Stimulated activated effector memory CD8-positive, alpha-beta T cell treated with anti-CD3 and anti-CD28 coated beads, Interleukin-12 subunit alpha, Interleukin-12 subunit beta, amount 100 ng/mL, for 72 hours (primary cell): ENCODE results near the gene TRPV4.

Experiments
- ATAC-seq: fragments of 150-1000 bp; cut with Tn5 transposase; 2 replicates; pipeline ENCODE4 v1.10.0; 2021
- DNase-seq, 2 donors: peaks; one replicate each; pipeline ENCODE4 v3.0.0; 2021 to 2022; ENCODE audit warnings: low spot score in 2 of 2
- H3K27ac Mint-ChIP-seq: one replicate; pipeline ENCODE4 v1.8.0; 2022; ENCODE audit warnings: mild to moderate bottlenecking, mixed read lengths
- H3K36me3 Mint-ChIP-seq: one replicate; pipeline ENCODE4 v1.8.0; 2022; ENCODE audit warnings: mild to moderate bottlenecking, mixed read lengths
- H3K4me1 Mint-ChIP-seq: one replicate; pipeline ENCODE4 v1.8.0; 2022; ENCODE audit warnings: mixed read lengths
- H3K4me3 Mint-ChIP-seq: one replicate; pipeline ENCODE4 v1.8.0; 2022; ENCODE audit warnings: mild to moderate bottlenecking, mixed read lengths
- H3K9me3 Mint-ChIP-seq: one replicate; pipeline ENCODE4 v1.8.0; 2022; ENCODE audit warnings: mixed read lengths

TRPV4 gene

GRCh38 chr12:109842021-109842420 lies 8.8 kb upstream of the TRPV4 start:
- H3K4me1 Mint-ChIP-seq = no peaks in the 10 kb centered on the region
- H3K4me3 Mint-ChIP-seq = no peak overlapping the region
- no peak overlapping the region for H3K27ac Mint-ChIP-seq
- no peak for DNase-seq
- H3K9me3 Mint-ChIP-seq = no peaks in the 10 kb centered on the region
- no peaks in the 10 kb centered on the region for H3K36me3 Mint-ChIP-seq
- ATAC-seq = no peak

GRCh38 chr12:109841356-109841755 lies 8.2 kb upstream of the TRPV4 start:
- no peaks in the 10 kb centered on the region for H3K9me3 Mint-ChIP-seq
- no peak overlapping the region for H3K4me3 Mint-ChIP-seq
- ATAC-seq = no peak

GRCh38 chr12:109840305-109841074 lies 7.3 kb upstream of the TRPV4 start:
- ATAC-seq = no peak
- Mint-ChIP-seq H3K36me3 (no peaks in the 10 kb centered on the region), H3K9me3 (no peaks in the 10 kb centered on the region), H3K4me1 (no peaks in the 10 kb centered on the region), H3K4me3 (no peak overlapping the region), H3K27ac (no peak overlapping the region)
- no peak for DNase-seq

More at GRCh38 chr12:109841356-109841755, 8.2 kb upstream of the TRPV4 start:
- no peak overlapping the region for H3K27ac Mint-ChIP-seq
- H3K36me3 Mint-ChIP-seq = no peaks in the 10 kb centered on the region
- no peak for DNase-seq
- H3K4me1 Mint-ChIP-seq = no peaks in the 10 kb centered on the region

GRCh38 chr12:109839444-109839843 lies 6.2 kb upstream of the TRPV4 start:
- no peak overlapping the region for H3K27ac Mint-ChIP-seq
- no peaks in the 10 kb centered on the region for H3K4me1 Mint-ChIP-seq
- ATAC-seq (no peak), DNase-seq (no peak)
- H3K4me3 Mint-ChIP-seq = no peak overlapping the region
- H3K36me3 Mint-ChIP-seq = no peaks in the 10 kb centered on the region
- H3K9me3 Mint-ChIP-seq = no peaks in the 10 kb centered on the region

GRCh38 chr12:109836916-109837315 lies 3.7 kb upstream of the TRPV4 start:
- no peak for DNase-seq
- no peak for ATAC-seq
- H3K36me3 Mint-ChIP-seq = no peaks in the 10 kb centered on the region
- no peak overlapping the region for H3K4me3 Mint-ChIP-seq
- H3K27ac Mint-ChIP-seq = no peak overlapping the region
- H3K9me3 Mint-ChIP-seq = no peaks in the 10 kb centered on the region
- H3K4me1 Mint-ChIP-seq = peaks cover 6% of the 10 kb centered on the region

GRCh38 chr12:109835827-109836226 lies 2.6 kb upstream of the TRPV4 start:
- DNase-seq = no peak

GRCh38 chr12:109832541-109833306 lies 474 bp downstream of the TRPV4 start:
- Mint-ChIP-seq H3K9me3 (no peaks in the 10 kb centered on the region), H3K27ac (no peak overlapping the region), H3K4me3 (no peak overlapping the region), H3K36me3 (no peaks in the 10 kb centered on the region), H3K4me1 (peaks cover 12% of the 10 kb centered on the region)
- ATAC-seq (no peak), DNase-seq (no peak)

More at GRCh38 chr12:109835827-109836226, 2.6 kb upstream of the TRPV4 start:
- H3K27ac Mint-ChIP-seq = no peak overlapping the region
- H3K4me3 Mint-ChIP-seq = no peak overlapping the region
- no peak for ATAC-seq
- H3K4me1 Mint-ChIP-seq = peaks cover 6% of the 10 kb centered on the region
- no peaks in the 10 kb centered on the region for H3K9me3 Mint-ChIP-seq
- no peaks in the 10 kb centered on the region for H3K36me3 Mint-ChIP-seq

- no peaks in the 10 kb centered on the region for H3K36me3 Mint-ChIP-seq
- H3K27ac Mint-ChIP-seq = no peak overlapping the region
- H3K9me3 Mint-ChIP-seq = no peaks in the 10 kb centered on the region
- ATAC-seq (no peak), DNase-seq (no peak)
- H3K4me3 Mint-ChIP-seq = no peak overlapping the region
- peaks cover 16% of the 10 kb centered on the region for H3K4me1 Mint-ChIP-seq
Observed at GRCh38 chr12:109831929-109832328, 1.3 kb downstream of the TRPV4 start.

- Mint-ChIP-seq H3K27ac (no peak overlapping the region), H3K9me3 (no peaks in the 10 kb centered on the region), H3K4me1 (peaks cover 16% of the 10 kb centered on the region), H3K4me3 (no peak overlapping the region), H3K36me3 (no peaks in the 10 kb centered on the region)
- ATAC-seq (no peak), DNase-seq (no peak)
Observed at GRCh38 chr12:109831365-109831764, 1.8 kb downstream of the TRPV4 start.

- Mint-ChIP-seq H3K27ac (no peak overlapping the region), H3K4me3 (no peak overlapping the region), H3K36me3 (no peaks in the 10 kb centered on the region), H3K9me3 (no peaks in the 10 kb centered on the region), H3K4me1 (peaks cover 16% of the 10 kb centered on the region)
- DNase-seq = no peak
- no peak for ATAC-seq
Observed at GRCh38 chr12:109830718-109831117, 2.5 kb downstream of the TRPV4 start.

- H3K9me3 Mint-ChIP-seq = no peaks in the 10 kb centered on the region
- H3K36me3 Mint-ChIP-seq = no peaks in the 10 kb centered on the region
- no peak overlapping the region for H3K27ac Mint-ChIP-seq
- DNase-seq (no peak), ATAC-seq (no peak)
- H3K4me3 Mint-ChIP-seq = no peak overlapping the region
- H3K4me1 Mint-ChIP-seq = peaks cover 16% of the 10 kb centered on the region
Observed at GRCh38 chr12:109830267-109830666, 2.9 kb downstream of the TRPV4 start.

GRCh38 chr12:109829667-109830066 lies 3.5 kb downstream of the TRPV4 start:
- no peak overlapping the region for H3K4me3 Mint-ChIP-seq
- H3K36me3 Mint-ChIP-seq = no peaks in the 10 kb centered on the region
- H3K27ac Mint-ChIP-seq = no peak overlapping the region
- peaks cover 16% of the 10 kb centered on the region for H3K4me1 Mint-ChIP-seq
- ATAC-seq = no peak
- H3K9me3 Mint-ChIP-seq = no peaks in the 10 kb centered on the region
- no peak for DNase-seq

- no peak overlapping the region for H3K27ac Mint-ChIP-seq
- no peaks in the 10 kb centered on the region for H3K36me3 Mint-ChIP-seq
- DNase-seq (no peak), ATAC-seq (no peak)
- no peak overlapping the region for H3K4me3 Mint-ChIP-seq
- H3K4me1 Mint-ChIP-seq = peaks cover 16% of the 10 kb centered on the region
- no peaks in the 10 kb centered on the region for H3K9me3 Mint-ChIP-seq
Observed at GRCh38 chr12:109828754-109829511, 4.3 kb downstream of the TRPV4 start.

- Mint-ChIP-seq H3K4me3 (no peak overlapping the region), H3K36me3 (no peaks in the 10 kb centered on the region)
Observed at GRCh38 chr12:109827566-109828550, 5.3 kb downstream of the TRPV4 start.

More at GRCh38 chr12:109827566-109828550, 5.3 kb downstream of the TRPV4 start:
- DNase-seq (no peak), ATAC-seq (no peak)
- H3K4me1 Mint-ChIP-seq = peaks cover 10% of the 10 kb centered on the region
- peak overlapping the region; percentile 48 for H3K27ac Mint-ChIP-seq
- no peaks in the 10 kb centered on the region for H3K9me3 Mint-ChIP-seq
